Breast epithelium (tissue), 4 donors: Measurements from ENCODE around the gene BIRC2. TPM values are rescaled to one million over a fixed set of nuclear protein-coding genes. Genes with fewer than 3 reads are reported as not detected.
A peak's percentile ranks its signal among the peaks of the same experiment; 100 is the strongest.

Experiments
- DNase-seq, 2 donors: peaks; one replicate each; pipeline ENCODE4 v3.0.0-alpha.2; 2019; ENCODE audit warnings: low spot score in 2 of 2
- H3K27ac ChIP-seq, 2 donors: fragments of 200-600 bp; sonication (generic) in 1 of 2; one replicate each; pipeline ENCODE4 v1.5.1; 2016 to 2019; ENCODE audit warnings: mild to moderate bottlenecking in 1 of 2
- H3K27me3 ChIP-seq, 2 donors: fragments of 200-600 bp; sonication (generic) in 1 of 2; one replicate each; pipeline versions ENCODE4 v1.5.1 to v1.6.0; 2017 to 2019; ENCODE audit warnings: control low read depth in 1 of 2, mild to moderate bottlenecking in 1 of 2
- H3K36me3 ChIP-seq: fragments of 200-600 bp; one replicate; pipeline ENCODE4 v1.5.1; 2019
- H3K4me1 ChIP-seq, 2 donors: fragments of 200-600 bp; sonication (generic); one replicate each; pipeline ENCODE4 v1.5.1; 2016 to 2019; ENCODE audit warnings: control low read depth in 1 of 2
- H3K4me3 ChIP-seq, 3 donors: fragments of 200-600 bp; sonication (generic); 1 replicate in 2 of 3; 2 replicates in 1 of 3; pipeline ENCODE4 v1.5.1; 2016 to 2019; ENCODE audit warnings: mild to moderate bottlenecking in 3 of 3, moderate library complexity in 2 of 3
- H3K9me3 ChIP-seq, 2 donors: fragments of 200-600 bp; sonication (generic) in 1 of 2; one replicate each; pipeline ENCODE4 v1.5.1; 2016 to 2019; ENCODE audit warnings: control low read depth in 1 of 2
- CTCF ChIP-seq, 3 donors: fragments of 450-650 bp; IDR thresholded peaks; one replicate each; pipeline ENCODE4 v1.5.1; 2016 to 2017; ENCODE audit warnings: antibody characterized with exemption in 3 of 3, mild to moderate bottlenecking in 3 of 3, moderate library complexity in 3 of 3
- POLR2A ChIP-seq: fragments of 450-650 bp; IDR thresholded peaks from one replicate; pipeline ENCODE4 v1.6.1; 2016; ENCODE audit warnings: antibody characterized with exemption, mild to moderate bottlenecking, moderate library complexity
- POLR2AphosphoS5 ChIP-seq, 3 donors: sonication (generic); formaldehyde crosslinking; IDR thresholded peaks; one replicate each; pipeline ENCODE4 v1.6.1; 2017; ENCODE audit warnings: antibody characterized with exemption in 3 of 3
- intact Hi-C: fragments of 100-400 bp; cut with DNase I; formaldehyde crosslinking; loops from one replicate; pipeline ENCODE4 v1.15.1; 2023; ENCODE audit warnings: low total_unique reads
- total RNA-seq, 3 donors: library from RNA; depleted of rRNA; stranded (reverse); fragments of >200 nt; gene quantifications; one replicate each; pipeline ENCODE4 v1.1.0, GENCODE V29; 2016

The BIRC2 gene
- total RNA-seq, 3 donors from 2014 or later, result 45.6 to 95.7 (median 48.5) TPM

DNA sequence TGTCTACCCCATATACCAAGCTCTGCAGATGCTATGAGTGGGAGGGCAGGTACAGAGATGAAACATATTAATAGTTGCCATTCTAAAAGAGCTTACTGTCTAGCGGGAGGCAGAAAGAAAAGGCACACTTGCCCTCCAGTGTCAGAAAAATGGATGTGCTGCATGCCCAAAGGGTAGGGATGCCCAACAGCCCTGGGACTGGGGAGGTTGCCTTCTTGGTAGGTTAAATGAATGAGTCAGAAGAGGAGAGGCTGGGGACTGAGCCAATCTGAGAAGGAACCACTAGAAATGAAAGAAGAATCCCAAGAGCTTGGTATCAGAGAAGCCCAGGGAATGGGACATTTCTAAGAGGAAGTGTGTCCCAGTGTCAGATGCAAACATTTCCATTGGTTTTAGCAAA is 28.5 kb upstream of the BIRC2 start:
- Histone ChIP-seq H3K36me3 (no peaks in the 10 kb centered on the region), H3K9me3 (no peaks in the 10 kb centered on the region), H3K4me3 (peak overlapping the region; percentile 57 to 72 (median 67)), H3K27ac (peak overlapping the region in 1 of 2 donors; percentile 11), H3K4me1 (no peaks in the 10 kb centered on the region), H3K27me3 (no peaks in the 10 kb centered on the region)
- TF ChIP-seq POLR2A (no peak), CTCF (IDR thresholded peaks at IDR 0.05) (no peak), POLR2AphosphoS5 (IDR thresholded peaks at IDR 0.05) (no peak)
- intact Hi-C loops, result no loop called here
- DNase-seq, result no peak

DNA sequence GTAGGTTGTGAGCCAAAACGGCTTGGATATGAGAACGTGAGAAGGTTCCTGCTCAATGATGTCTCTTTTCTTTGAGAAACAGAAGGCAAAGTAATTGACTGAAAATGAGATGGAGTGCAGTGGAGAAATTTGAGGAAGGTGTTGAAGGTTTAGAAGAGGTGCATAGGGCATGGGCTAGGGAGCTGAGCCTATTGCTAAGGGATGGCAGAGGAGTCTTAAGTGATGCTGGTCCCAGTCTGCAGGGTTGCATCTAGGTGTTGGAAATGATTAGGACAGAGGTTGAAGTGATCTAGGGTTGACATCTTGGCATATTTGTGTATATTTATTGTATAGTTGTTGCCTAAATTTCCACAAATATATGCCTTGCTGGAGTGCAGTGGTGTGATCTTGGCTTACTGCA is 27.5 kb upstream of the BIRC2 start:
- H3K4me1 ChIP-seq, result no peaks in the 10 kb centered on the region
- peak overlapping the region in 1 of 2 donors; percentile 13 for H3K27ac ChIP-seq
- DNase-seq, result no peak
- H3K4me3 ChIP-seq, result peak overlapping the region in 1 of 3 donors; percentile 67
- no peaks in the 10 kb centered on the region for H3K36me3 ChIP-seq
- no peak for TF ChIP-seq POLR2A
- no peak for TF ChIP-seq POLR2AphosphoS5 (IDR thresholded peaks at IDR 0.05)
- TF ChIP-seq CTCF (IDR thresholded peaks at IDR 0.05), result no peak
- H3K27me3 ChIP-seq, result no peaks in the 10 kb centered on the region
- intact Hi-C loops, result no loop called here
- no peaks in the 10 kb centered on the region for H3K9me3 ChIP-seq

GRCh38 chr11:102320188-102320587 is 26.8 kb upstream of the BIRC2 start:
- no peak for TF ChIP-seq POLR2A
- no peak for TF ChIP-seq POLR2AphosphoS5 (IDR thresholded peaks at IDR 0.05)
- TF ChIP-seq CTCF (IDR thresholded peaks at IDR 0.05), result no peak
- H3K36me3 ChIP-seq, result no peaks in the 10 kb centered on the region
- no peaks in the 10 kb centered on the region for H3K27me3 ChIP-seq
- no peaks in the 10 kb centered on the region for H3K9me3 ChIP-seq
- peak overlapping the region in 1 of 2 donors; percentile 50 for H3K27ac ChIP-seq
- H3K4me1 ChIP-seq, result no peaks in the 10 kb centered on the region
- intact Hi-C loops, result loop anchor here (5.0 kb wide), 1 partner anchor 128 kb away; no protein-coding TSS in a partner anchor
- H3K4me3 ChIP-seq, result no peak overlapping the region
- no peak for DNase-seq

GRCh38 chr11:102320679-102321078 is 26.3 kb upstream of the BIRC2 start:
- no peaks in the 10 kb centered on the region for H3K9me3 ChIP-seq
- H3K36me3 ChIP-seq, result no peaks in the 10 kb centered on the region
- H3K27me3 ChIP-seq, result no peaks in the 10 kb centered on the region
- no peaks in the 10 kb centered on the region for H3K4me1 ChIP-seq
- peak overlapping the region in 1 of 2 donors; percentile 50 for H3K27ac ChIP-seq
- no peak for DNase-seq
- H3K4me3 ChIP-seq, result no peak overlapping the region
- intact Hi-C loops, result loop anchor here (5.0 kb wide), 1 partner anchor 128 kb away; no protein-coding TSS in a partner anchor
- TF ChIP-seq CTCF (IDR thresholded peaks at IDR 0.05) (no peak), POLR2AphosphoS5 (IDR thresholded peaks at IDR 0.05) (no peak), POLR2A (no peak)

GRCh38 chr11:102322560-102322959 is 24.5 kb upstream of the BIRC2 start:
- no peaks in the 10 kb centered on the region for H3K4me1 ChIP-seq
- no peak for DNase-seq
- TF ChIP-seq POLR2A (no peak), CTCF (IDR thresholded peaks at IDR 0.05) (no peak), POLR2AphosphoS5 (IDR thresholded peaks at IDR 0.05) (no peak)
- no peak overlapping the region for H3K4me3 ChIP-seq
- H3K27me3 ChIP-seq, result no peaks in the 10 kb centered on the region
- no peaks in the 10 kb centered on the region for H3K9me3 ChIP-seq
- no peaks in the 10 kb centered on the region for H3K36me3 ChIP-seq
- no peak overlapping the region for H3K27ac ChIP-seq
- intact Hi-C loops, result loop anchor here (5.0 kb wide), 1 partner anchor 130 kb away; no protein-coding TSS in a partner anchor
